ENCODE measurements around the gene ERLEC1. TPM values are rescaled to one million over a fixed set of nuclear protein-coding genes. Genes with fewer than 3 reads are reported as not detected.

Gene ERLEC1
- total RNA-seq = 59.7 and 86.6 TPM in 2 replicates

GRCh38 chr2:53786705-53787613, at the start of gene ERLEC1, which contains the start of gene ASB3:
Gene ERLEC1, plus strand, starts transcription at chr2:53787044. Its CDS starts 167 bp downstream, at chr2:53787211.
Gene ASB3, minus strand, starts transcription at chr2:53786953. Its CDS starts 21,381 bp downstream, at chr2:53765572.

GRCh38 chr2:53767405-53768241, 19.2 kb upstream of the ERLEC1 start, which contains the start of gene CHAC2:
Gene CHAC2, plus strand, starts transcription at chr2:53767804. Its CDS starts 83 bp downstream, at chr2:53767887.

GRCh38 chr2:53859206-53860181, 72.7 kb downstream of the ERLEC1 start, which contains the start of gene GPR75:
Gene GPR75, minus strand, starts transcription at chr2:53859967. Its CDS starts 5,211 bp downstream, at chr2:53854756.

Small RNA genes within 50 kb of the gene (small RNA-seq; reads per million reads assigned to genes)
- not detected for gene MIR3682

Other genes starting within 250 kb of the ERLEC1 start
- gene CHAC2, start 19.2 kb upstream of the ERLEC1 start, total RNA-seq = 14.9 and 20.0 TPM in 2 replicates
- gene ASB3, start 91 bp upstream of the ERLEC1 start, total RNA-seq = 20.9 and 24.9 TPM in 2 replicates
- gene GPR75, start 72.9 kb downstream of the ERLEC1 start, total RNA-seq = 4.9 and 6.3 TPM in 2 replicates
- 153 and 179 TPM in 2 replicates for gene PSME4, start 183.9 kb downstream of the ERLEC1 start, total RNA-seq

Data from thoracic aorta endothelial cell (primary cell).